Brain microvascular endothelial cell (primary cell): ENCODE results near the gene PRDM7.
A peak's percentile ranks its signal among the peaks of the same experiment; 100 is the strongest.
"Not testable (repeated sequence)": the region's sequence is repeated elsewhere in the genome, so short reads cannot be mapped to it uniquely, and the experiment has no call there.

Experiments used
- DNase-seq: peaks from one replicate; pipeline ENCODE4 v3.0.0-alpha.2; 2020
- H3K27ac ChIP-seq: fragments of 250-450 bp; sonication (Bioruptor Pico); 2 replicates; pipeline ENCODE4 v1.5.1; 2020; ENCODE audit warnings: mild to moderate bottlenecking, moderate library complexity
- H3K27me3 ChIP-seq: fragments of 250-450 bp; sonication (Bioruptor Pico); replicated peaks from 2 replicates; pipeline ENCODE4 v1.5.1; 2020; ENCODE audit warnings: mild to moderate bottlenecking
- H3K36me3 ChIP-seq: fragments of 250-450 bp; sonication (Bioruptor Pico); replicated peaks from 2 replicates; pipeline ENCODE4 v1.5.1; 2020; ENCODE audit warnings: mild to moderate bottlenecking
- H3K4me3 ChIP-seq: 2 replicates; pipeline ENCODE4 v1.5.1; 2011; ENCODE audit warnings: low read depth, mild to moderate bottlenecking, control low read depth, low read length, moderate library complexity
- in situ Hi-C: cut with HindIII; loops from 2 replicates; pipeline ENCODE4 v1.10.0; 2017; ENCODE audit warnings: low sequenced_read_pairs, low pct_ligation_motif_present
- TF ChIP-seq, protein P1 (sequence below): IDR thresholded peaks from 2 replicates; pipeline ENCODE4 v1.5.1; 2011; ENCODE audit warnings: low read depth, mild to moderate bottlenecking, moderate library complexity, low read length, control low read depth, inconsistent platforms; ENCODE audit errors: missing control alignments

The PRDM7 gene

DNA sequence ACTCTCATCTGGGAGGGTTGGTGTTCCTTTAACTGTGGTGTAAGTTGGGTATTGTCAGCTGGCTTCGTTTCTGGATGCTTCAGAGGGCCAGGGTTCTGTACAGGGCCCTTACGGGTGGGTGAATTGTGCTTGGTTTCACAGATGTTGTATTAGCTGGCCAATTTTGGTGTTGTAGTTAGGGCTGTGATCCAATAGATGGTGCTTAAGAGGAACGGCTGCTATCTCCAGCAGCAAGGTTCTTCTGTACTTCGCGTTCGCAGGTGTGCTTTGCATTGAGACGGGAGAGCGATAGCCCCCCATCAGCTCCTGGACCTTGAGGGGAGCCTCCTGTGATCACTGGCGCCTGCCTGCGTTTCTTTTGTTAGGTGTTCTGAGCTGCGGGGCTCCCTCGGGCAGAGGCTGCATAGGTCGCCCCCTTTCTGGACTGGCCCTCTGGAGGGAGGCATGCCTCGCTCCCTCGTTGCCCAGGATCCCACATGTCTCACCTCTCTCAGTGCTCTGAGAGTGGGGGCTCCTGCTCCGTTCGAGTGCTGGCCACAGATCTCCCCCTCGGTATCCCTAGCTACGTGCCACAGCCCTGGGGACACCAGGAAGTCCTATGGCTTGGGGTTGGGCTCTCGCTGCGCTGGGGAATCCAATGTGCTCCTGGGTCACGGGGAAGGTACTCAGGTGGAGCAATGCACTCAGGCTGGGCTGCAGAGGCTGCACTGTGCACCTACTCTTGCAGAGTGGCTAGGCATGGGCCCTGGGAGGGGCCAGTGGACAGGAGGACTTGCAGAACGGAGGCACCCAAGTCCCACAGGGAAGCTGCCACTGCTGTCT is 837 bp upstream of the PRDM7 start:
- Histone ChIP-seq H3K27me3 (no peaks in the 10 kb centered on the region), H3K4me3 (peak overlapping the region; percentile 40), H3K36me3 (no peaks in the 10 kb centered on the region), H3K27ac (peak overlapping the region; percentile 43)
- DNase-seq = no peak
- in situ Hi-C loops = no loop called here
- TF ChIP-seq, protein P1, sequence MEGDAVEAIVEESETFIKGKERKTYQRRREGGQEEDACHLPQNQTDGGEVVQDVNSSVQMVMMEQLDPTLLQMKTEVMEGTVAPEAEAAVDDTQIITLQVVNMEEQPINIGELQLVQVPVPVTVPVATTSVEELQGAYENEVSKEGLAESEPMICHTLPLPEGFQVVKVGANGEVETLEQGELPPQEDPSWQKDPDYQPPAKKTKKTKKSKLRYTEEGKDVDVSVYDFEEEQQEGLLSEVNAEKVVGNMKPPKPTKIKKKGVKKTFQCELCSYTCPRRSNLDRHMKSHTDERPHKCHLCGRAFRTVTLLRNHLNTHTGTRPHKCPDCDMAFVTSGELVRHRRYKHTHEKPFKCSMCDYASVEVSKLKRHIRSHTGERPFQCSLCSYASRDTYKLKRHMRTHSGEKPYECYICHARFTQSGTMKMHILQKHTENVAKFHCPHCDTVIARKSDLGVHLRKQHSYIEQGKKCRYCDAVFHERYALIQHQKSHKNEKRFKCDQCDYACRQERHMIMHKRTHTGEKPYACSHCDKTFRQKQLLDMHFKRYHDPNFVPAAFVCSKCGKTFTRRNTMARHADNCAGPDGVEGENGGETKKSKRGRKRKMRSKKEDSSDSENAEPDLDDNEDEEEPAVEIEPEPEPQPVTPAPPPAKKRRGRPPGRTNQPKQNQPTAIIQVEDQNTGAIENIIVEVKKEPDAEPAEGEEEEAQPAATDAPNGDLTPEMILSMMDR = peak; percentile 13

DNA sequence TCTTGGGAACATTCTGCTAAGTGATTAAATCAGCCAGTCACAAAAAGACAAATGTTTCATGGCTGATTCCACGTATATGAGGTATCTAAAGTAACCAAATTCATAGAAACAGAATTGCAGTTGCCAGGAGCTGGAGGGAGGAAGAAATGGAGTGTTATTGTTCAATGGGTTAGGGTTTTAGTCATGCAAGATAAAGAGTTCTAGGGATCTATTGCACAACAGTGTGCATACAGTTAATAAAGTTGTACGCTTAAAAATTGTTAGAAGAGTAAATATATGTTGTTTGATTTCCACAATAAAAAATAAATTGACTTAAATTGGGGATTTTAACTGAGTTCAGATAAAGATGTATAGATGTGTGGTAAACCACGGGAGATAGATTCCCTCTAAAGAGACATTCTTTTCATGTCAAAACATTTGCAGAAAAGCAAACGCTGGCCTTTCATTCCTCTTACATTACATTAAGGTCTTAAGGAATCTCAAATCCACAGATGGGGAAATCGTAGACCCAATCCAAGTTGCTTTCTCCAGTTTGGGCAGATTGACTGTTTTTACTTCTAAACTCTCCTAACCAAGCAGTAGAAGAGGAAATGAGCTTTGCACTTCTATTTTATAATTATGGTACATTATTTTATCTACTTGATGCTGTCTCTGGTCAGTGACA is 4.6 kb downstream of the PRDM7 start:
- DNase-seq = peak; percentile 33
- Histone ChIP-seq H3K27me3 (no peaks in the 10 kb centered on the region), H3K36me3 (no peaks in the 10 kb centered on the region), H3K27ac (no peak overlapping the region), H3K4me3 (no peak overlapping the region)
- TF ChIP-seq, protein P1 = no peak
- in situ Hi-C loops = no loop called here

DNA sequence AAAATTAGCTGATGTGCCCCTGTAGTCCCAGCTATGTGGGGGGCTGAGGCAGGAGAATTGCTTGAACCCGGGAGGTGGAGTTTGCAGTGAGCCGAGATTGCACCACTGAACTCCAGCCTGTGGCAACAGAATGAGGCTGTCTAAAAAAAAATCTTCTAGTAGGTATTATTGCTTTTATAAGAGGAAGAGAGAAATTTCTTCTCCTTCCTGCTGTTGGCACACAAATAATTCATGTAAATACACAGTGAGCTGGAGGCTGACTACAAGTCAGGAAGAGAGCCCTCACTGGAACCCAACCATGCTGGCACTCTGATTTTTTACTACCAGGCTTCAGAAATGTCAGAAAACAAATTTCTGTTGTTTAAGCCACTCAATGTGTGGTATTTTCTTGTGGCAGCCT is 6.7 kb downstream of the PRDM7 start:
- in situ Hi-C loops = no loop called here
- TF ChIP-seq, protein P1 = no peak
- no peak overlapping the region for H3K27ac ChIP-seq
- H3K36me3 ChIP-seq = no peaks in the 10 kb centered on the region
- H3K4me3 ChIP-seq = no peak overlapping the region
- no peaks in the 10 kb centered on the region for H3K27me3 ChIP-seq
- DNase-seq = no peak

- TF ChIP-seq, protein P1 = no peak
- Histone ChIP-seq H3K27me3 (no peaks in the 10 kb centered on the region), H3K27ac (no peak overlapping the region), H3K4me3 (no peak overlapping the region), H3K36me3 (no peaks in the 10 kb centered on the region)
- no peak for DNase-seq
- in situ Hi-C loops = no loop called here
These were observed 15.7 kb downstream of the PRDM7 start for GRCh38 chr16:90061437-90061836.

DNA sequence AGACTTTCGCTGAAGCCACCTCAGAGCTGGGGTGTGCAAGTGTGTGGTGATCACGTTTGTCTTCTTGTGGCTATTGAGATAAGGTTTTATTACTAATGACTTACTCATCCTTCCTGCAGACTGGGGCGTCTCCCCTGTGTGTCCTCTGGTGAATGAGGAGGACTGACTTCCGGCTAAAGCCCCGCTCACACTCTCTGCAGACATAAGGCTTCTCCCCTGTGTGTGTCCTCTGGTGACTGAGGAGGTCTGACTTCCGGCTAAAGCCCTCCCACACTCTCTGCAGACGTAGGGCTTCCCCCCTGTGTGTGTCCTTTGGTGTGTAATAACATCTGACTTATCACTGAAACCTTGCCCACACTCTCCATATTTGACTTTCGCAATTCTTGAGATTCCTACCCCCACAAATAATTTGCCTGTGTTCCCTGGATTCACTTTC is 19.4 kb downstream of the PRDM7 start:
- TF ChIP-seq, protein P1 = no peak
- Histone ChIP-seq H3K36me3 (no peaks in the 10 kb centered on the region), H3K27ac (peak overlapping the region; percentile 46), H3K27me3 (no peaks in the 10 kb centered on the region), H3K4me3 (no peak overlapping the region)
- in situ Hi-C loops = no loop called here
- DNase-seq = peak; percentile 90

DNA sequence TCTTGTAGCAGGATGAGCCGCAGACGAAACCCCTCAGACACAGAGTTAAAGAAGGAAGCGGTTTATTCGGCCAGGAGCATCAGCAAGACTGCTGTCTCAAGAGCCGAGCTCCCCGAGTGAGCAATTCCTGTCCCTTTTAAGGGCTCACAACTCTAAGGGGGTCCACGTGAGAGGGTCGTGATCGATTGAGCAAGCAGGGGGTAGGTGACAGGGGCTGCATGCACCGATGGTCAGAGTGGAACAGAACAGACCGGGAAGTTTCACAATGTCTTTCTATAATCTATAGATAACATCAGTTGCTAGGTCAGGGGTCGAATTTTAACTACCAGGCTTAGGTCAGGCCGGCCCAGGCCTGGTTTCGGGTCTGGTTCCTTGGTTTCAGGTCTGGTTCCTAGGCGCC is 20.6 kb downstream of the PRDM7 start:
- H3K27ac ChIP-seq, in situ Hi-C loops, H3K4me3 ChIP-seq, H3K27me3 ChIP-seq, H3K36me3 ChIP-seq, DNase-seq: not testable (repeated sequence)
